Stimulated activated CD4-positive, alpha-beta T cell treated with anti-CD3 and anti-CD28 coated beads, TNF-alpha, amount 100 ng/mL, for 1 hour (primary cell): ENCODE measurements around the gene CTF1.

ENCODE experiments used
- DNase-seq, 3 donors: peaks; one replicate each; pipeline ENCODE4 v3.0.0-alpha.2; 2020; ENCODE audit warnings: low read depth in 3 of 3, low spot score in 1 of 3

Gene CTF1

DNA sequence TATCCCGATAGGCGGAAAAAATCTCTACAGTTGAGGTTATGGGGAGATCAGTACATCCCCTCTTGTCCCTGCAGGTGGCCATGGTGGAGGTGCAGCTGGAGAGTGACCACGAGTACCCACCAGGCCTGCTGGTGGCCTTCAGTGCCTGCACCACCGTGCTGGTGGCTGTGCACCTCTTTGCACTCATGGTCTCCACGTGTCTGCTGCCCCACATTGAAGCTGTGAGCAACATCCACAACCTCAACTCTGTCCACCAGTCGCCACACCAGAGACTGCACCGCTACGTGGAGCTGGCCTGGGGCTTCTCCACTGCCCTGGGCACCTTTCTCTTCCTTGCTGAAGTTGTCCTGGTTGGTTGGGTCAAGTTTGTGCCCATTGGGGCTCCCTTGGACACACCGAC, 56.7 kb downstream of the CTF1 start:
- DNase-seq = no peak
